Skin epidermis (tissue), 12 donors: ENCODE results near the gene TMEM198.

Experiments
- H3K27ac ChIP-seq, 21 experiments: fragments of 200-600 bp; sonication (generic) in 11 of 21; one replicate each; pipeline ENCODE4 v1.5.0; 2020; ENCODE audit warnings: mild to moderate bottlenecking in 3 of 21, inconsistent platforms in 2 of 21, moderate library complexity in 2 of 21
- H3K4me3 ChIP-seq, 7 experiments: fragments of 200-600 bp; sonication (generic) in 2 of 7; one replicate each; pipeline ENCODE4 v1.5.0; 2020; ENCODE audit warnings: inconsistent platforms in 2 of 7, mild to moderate bottlenecking in 2 of 7, moderate library complexity in 1 of 7

The TMEM198 gene

DNA sequence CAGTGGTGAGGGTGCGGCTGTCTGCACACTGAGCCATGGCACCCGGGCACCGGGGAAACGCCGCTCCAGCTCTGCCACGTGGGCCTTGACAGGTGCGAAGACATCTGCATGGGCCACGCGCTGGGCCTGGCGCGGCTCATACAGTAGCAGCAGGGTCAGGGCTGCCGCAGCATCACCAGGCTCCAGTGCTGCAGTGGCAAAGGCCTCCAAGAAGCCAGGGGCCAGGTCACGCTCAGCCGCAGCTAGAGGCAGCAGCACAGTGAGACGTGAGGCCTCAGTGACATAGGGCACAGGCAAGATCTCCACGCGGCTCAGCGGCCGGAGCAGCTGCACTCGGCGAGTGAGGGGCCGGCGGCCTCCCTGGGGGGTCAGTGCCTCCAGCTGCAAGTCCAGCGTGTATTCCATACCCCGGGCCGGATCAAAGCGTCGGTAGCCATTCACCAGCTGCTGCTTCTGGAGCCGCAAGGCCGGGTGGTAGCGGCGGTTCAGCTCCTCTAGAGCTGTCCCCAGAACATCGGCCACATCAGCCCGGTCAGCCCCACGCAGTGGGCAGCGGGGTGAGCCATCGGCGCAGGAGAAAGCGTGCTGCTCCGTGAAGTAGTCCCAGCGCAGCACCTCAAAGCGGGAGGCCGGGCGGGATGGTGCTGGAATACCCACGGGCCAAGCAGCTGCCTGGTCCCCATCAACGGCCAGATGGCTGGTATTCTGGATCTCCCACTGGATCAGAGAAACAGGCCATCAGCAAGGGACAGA lies 3.7 kb upstream of the TMEM198 start:
- no peak overlapping the region for H3K27ac ChIP-seq
- H3K4me3 ChIP-seq = no peak overlapping the region

DNA sequence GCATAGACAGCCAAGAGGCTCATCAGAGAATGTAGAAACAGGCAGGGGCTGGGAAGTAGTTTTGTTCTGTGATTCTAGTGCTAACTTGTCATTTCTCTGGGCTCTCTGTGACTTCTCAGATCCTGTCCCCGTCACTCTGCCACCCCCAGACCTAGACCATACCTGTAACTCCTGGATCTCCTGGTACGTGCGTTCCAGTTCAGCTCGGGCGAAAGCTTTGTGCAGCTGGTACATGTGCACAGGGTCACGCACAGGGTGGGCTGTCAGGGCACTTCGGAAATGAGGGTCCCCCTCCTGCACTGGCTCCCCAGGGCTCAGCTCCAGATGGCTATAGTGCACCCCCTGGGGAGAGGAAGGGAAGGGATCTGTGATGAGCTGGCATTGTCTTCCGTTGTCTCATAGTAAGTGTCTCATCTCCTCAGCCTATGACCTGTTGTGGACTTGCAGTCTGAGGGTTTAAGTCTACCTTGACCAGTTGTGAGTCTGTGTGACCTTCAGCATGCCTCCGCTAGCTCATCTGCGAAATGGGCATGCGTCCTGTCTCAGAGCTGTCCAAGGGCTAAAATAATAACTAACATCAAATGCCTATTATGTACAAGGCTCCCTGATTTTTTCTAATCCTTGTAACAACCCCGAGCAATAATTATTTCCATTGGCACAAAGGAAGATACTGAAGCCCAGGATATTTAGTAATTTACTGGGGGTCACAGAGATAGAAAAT lies 2.9 kb upstream of the TMEM198 start:
- Histone ChIP-seq H3K4me3 (no peak overlapping the region), H3K27ac (no peak overlapping the region)

DNA sequence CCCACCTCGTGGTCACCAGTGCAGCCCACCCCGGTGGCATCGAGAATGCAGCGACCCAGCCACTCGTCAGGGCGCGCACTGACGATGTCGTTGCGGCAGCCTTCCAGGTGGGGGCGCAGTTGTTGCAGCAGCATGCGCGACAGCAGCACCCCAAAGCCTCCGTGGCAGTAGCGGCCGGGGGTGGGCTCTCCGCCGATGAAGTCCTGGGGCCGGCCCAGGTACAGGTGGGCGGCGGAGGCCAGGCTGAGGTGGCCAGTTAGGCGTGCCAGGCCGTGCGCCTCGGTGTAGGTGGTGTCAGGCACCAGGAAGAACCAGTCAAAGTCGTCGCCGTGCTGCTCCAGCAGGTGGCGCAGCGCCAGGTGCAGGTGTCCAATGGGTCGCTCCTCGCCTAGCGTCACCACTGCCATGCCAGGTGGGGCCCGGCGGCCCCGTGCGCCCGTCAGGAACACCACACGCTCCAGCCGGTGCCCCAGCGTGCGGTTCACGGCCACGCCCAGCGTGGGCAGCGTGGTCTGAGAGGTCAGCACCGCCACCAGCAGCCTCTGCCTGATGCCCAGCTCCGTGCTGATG lies 2.1 kb upstream of the TMEM198 start:
- Histone ChIP-seq H3K4me3 (peak overlapping the region; percentile 6 to 34 (median 24)), H3K27ac (no peak overlapping the region)

DNA sequence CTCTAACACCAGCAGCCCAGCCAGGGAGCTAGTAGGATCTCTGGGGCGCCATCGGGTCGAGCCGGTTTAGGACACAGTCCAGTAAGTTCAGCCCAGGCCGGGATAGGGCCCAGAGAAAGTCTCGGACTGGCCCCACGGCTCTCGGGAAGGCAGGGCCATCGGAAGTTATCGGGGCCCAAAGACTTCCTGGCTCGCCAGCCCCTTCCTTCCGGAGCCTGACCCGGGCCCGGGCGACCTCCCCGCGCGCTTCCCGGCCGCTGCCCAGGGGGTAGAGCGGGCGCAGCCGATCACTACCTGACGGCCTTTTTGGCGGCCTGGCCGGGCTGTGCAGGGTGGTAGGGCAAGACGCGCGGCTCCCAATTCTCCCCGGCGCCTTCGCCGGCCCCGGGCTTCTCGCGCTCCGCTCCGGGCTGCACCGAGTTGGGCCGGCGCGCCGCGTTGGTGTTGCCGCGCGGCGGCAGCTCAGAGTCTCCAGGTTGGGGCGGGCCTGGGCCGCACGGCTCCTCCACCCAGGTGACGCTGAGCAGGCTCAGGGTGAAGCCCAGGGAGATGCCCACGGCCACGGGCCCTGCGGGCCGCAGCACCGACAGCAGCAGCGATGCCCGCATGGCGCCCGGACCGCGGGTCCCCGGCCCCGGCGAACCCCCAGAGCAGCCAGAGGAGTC lies 765 bp upstream of the TMEM198 start:
- H3K4me3 ChIP-seq = peak overlapping the region; percentile 58 to 91 (median 73)
- peak overlapping the region; percentile 14 to 90 (median 83) for H3K27ac ChIP-seq

DNA sequence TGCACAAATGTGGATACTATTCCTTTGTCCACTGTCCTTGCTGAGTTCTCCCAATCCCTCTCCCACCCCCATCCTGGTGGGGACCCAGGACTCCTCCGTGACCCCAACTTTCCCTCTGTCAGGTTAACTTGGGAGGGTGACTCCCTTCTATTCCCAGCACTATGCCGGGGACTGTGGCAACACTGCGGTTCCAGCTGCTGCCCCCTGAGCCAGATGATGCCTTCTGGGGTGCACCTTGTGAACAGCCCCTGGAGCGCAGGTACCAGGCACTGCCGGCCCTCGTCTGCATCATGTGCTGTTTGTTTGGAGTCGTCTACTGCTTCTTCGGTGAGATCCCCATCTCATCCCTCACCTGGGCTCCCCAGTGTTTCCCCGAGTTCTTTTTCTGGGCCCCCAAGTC lies 739 bp downstream of the TMEM198 start:
- peak overlapping the region in 4 of 7 experiments; percentile 70 to 91 (median 86) for H3K4me3 ChIP-seq
- H3K27ac ChIP-seq = peak overlapping the region in 3 of 21 experiments; percentile 56 to 75 (median 57)

DNA sequence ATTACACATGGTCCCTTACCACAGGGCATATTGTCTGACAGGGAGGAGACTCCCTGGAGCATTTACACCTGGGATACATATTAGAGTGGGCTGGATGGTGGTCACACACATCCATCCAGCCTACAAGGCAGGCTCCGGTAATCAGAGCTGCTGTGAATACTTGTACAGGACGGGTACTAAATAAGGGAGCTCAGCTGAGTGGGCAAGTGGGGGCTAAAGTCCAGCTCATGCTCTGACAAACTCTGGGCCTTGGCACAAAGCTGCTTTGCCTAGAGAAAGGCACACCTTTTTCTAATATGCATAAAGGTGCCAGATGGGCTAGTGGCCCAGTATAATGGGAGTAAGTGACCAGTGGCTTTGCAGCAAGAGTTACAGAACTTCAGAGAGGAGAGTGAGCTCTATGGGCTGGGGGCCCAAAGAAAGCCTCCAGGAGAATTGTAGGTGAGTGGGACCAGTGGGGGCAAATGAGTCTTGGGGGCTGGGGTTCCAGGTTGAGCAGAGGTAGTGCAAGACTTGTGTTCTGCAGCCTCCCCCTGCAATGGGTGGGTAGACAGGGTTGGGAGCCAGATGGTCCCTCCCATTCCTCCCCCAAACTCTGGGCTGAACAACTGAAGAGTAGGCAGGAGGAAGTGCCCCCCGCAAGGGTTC lies 1.6 kb downstream of the TMEM198 start:
- H3K4me3 ChIP-seq = no peak overlapping the region
- H3K27ac ChIP-seq = no peak overlapping the region

DNA sequence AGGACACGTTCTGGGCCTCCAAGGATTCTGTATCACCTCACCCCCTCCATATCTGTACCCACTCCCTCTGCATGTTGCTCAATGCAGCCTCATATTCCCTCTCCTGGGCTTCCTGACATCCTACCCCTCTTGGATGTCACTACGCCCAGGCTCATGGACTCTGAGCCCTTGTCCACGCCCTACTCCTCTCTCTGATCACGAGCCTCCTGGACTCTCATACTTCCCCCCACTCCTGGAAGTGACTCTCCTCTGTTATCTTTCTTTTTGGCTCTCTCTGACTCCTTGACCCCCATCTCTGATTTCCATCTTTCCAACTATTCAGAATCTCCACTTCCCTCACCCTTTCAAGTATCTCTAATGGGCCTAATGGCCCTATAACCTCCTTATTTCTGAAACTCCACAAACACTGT lies 2.1 kb downstream of the TMEM198 start:
- Histone ChIP-seq H3K27ac (no peak overlapping the region), H3K4me3 (no peak overlapping the region)

DNA sequence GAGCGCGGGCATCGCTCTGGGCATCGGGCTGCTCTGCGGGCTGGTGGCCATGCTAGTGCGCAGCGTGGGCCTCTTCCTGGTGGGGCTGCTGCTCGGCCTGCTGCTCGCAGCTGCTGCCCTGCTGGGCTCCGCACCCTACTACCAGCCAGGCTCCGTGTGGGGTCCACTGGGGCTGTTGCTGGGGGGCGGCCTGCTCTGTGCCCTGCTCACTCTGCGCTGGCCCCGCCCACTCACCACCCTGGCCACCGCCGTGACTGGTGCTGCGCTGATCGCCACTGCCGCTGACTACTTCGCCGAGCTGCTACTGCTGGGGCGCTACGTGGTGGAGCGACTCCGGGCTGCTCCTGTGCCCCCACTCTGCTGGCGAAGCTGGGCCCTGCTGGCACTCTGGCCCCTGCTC lies 3.8 kb downstream of the TMEM198 start:
- no peak overlapping the region for H3K27ac ChIP-seq
- no peak overlapping the region for H3K4me3 ChIP-seq

DNA sequence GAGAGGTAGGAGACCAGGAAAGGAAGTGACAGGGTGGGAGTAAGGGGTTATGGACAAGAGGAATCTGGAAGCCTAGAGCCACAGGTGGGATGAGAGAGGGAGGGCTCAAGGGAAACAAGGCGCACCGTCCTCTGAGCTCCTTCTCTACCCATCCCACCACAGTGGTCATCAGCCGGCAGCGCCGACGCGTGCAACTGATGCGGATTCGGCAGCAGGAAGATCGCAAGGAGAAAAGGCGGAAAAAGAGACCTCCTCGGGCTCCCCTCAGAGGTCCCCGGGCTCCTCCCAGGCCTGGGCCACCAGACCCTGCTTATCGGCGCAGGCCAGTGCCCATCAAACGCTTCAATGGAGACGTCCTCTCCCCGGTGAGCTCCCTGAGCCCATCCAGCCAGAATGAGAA lies 5.2 kb downstream of the TMEM198 start:
- no peak overlapping the region for H3K27ac ChIP-seq
- H3K4me3 ChIP-seq = no peak overlapping the region

DNA sequence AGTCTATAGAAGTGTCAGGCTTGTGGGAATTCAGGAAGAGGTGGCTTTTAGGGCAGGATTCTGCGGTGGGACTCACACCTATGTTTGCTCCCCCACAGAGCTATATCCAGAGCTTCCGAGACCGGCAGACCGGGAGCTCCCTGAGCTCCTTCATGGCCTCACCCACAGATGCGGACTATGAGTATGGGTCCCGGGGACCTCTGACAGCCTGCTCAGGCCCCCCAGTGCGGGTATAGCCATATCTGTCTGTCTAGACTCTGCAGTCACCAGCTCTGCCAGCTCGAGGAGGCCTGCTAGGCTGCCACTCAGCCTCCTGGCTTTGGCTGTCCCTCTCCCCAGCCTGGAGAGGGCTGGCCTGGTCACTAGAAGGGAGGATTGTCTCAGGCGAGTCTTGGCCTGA lies 5.8 kb downstream of the TMEM198 start:
- Histone ChIP-seq H3K4me3 (no peak overlapping the region), H3K27ac (no peak overlapping the region)

DNA sequence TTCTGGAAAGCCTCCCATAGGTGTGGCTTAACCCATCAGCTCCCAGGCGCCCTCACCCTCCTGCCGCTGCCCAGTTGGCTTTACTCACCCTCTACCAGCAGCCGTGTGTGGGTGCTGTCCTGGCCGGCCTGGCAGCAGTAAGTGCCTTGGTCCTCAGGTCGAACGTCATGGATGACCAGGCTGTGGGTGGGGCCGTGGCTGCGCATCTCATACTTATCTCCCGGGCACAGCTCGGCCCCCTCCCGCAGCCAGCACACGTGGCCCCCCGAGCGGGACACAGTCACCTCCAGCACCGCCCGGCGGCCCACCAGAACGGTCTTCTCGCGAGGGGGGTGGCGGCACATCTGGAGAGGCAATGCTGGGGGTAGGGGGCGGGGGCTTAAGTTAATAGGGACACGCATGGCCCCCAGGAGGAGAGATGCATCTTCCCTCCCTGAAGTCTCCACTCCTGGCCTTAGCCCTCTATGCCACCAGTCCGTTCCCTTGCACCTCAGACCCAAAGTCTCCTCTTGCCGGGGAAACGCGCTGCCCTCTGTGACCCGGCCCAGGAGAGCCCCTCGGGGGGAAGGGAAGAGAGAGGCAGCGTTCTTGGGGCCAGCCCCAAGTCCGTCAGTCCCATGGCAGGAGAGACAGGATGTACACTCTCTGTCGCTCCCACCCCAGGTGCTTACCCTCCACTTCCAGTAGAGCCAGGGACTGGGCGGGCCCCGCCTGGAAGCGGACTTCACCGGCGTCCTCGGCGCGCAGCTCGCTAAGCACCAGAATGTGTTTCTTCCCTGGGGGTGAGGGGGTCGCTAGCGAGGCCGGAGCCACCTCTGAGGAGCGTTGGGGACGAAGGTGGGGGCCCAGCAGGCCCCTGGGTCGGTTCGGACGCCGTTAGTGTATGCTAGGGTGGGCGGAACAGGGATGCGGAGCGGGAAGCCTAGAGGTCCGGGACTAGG lies 7.9 kb downstream of the TMEM198 start:
- H3K27ac ChIP-seq = peak overlapping the region in 1 of 21 experiments; percentile 9

DNA sequence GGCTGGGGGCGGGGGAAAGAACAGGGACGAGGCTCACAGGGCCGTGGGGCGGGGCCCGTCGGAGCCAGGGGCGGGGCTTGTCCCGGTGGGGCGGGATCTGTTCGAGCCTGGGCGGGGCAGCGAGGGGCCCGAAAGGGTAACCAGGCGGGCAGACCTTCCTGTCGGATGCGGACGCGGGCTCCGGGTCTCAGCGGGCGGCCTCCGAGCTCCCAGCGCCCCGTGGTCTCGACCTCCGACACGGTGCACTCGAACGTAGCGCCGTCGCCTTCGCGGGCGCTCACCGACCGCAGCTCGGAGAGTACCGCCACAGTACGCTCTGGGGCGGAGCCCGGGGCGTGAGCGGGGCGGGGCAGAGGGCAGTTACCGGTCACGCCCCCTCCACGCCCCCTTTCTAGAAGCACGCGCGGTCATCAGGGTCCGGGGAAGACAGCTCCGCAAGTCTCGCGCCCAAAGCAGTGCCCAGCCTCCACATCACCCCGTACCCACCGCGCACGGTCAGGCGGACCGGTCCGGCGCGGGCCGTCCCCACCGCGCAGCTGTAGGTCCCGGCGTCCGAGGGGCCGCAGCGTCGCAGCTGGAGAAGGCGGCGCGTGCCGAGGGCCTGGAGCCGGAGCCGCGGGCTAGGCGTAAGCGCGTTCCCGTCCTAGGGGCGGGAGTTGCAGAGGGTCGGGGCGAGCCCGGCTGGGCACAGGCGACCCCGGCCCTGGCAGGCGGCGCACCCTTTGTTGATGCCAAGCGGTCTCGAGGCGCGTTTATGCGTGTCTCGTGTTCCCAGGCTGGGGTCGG lies 8.7 kb downstream of the TMEM198 start:
- Histone ChIP-seq H3K27ac (peak overlapping the region in 1 of 21 experiments; percentile 41), H3K4me3 (peak overlapping the region; percentile 35 to 61 (median 40))

More for the DNA sequence above, 7.9 kb downstream of the TMEM198 start:
- H3K4me3 ChIP-seq = peak overlapping the region; percentile 35 to 61 (median 40)

DNA sequence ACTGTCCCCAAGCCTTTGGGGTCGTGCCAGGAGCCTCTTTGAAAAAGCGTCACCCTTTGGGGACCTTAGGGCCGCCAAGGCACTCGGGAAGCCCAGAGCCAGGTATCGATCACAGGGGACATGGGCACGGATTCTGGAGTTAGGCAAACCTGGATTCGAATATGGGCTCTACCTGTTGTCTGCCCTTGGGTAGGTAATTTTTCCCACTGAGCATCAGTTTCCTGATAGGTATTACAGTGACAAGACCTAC lies 9.3 kb downstream of the TMEM198 start:
- Histone ChIP-seq H3K27ac (no peak overlapping the region), H3K4me3 (peak overlapping the region in 5 of 7 experiments; percentile 35 to 61 (median 50))

DNA sequence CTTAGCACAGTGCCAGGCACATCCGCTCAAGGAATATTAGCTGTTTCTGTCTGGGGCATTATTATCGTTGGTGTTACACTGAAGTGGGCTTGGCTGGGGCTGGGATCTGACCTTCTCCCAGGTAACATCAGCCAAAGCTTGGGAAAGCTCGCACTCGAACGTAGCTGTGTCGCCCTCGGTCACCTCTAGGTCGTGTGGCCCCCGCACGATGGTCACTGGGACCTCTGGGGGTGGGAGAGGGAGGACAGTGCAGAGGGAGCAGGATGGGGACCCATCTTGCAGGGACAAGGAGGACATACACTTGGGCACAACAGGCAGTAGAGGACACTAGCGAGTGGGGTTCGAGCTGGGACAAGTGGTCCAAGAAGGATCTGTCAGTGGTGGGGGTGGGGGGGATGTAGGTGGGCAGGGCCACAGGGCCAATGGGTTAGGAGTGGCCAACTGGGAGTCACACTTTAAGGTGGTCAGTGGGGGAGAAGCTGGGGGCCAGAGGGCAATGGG lies 9.7 kb downstream of the TMEM198 start:
- Histone ChIP-seq H3K4me3 (no peak overlapping the region), H3K27ac (no peak overlapping the region)

DNA sequence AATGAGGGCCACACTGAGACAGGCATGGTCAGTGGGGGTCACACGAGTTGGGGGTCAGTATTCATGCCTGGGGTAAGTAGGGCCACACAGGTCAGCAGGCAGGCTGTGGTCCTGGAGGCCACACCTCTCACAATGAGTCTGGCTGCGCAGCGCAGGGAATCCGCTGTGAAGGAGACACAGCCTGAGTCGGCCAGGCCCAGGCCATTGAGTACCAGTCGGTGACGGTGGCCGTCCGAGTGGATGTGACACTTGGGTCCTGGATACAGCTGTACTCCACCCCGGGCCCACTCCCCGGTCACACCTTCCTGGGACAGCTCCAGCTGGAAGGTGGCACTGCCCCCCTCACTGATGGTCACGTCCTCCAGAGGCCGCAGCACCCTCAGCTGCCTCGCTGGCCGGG lies 10.5 kb downstream of the TMEM198 start:
- no peak overlapping the region for H3K27ac ChIP-seq
- H3K4me3 ChIP-seq = no peak overlapping the region

DNA sequence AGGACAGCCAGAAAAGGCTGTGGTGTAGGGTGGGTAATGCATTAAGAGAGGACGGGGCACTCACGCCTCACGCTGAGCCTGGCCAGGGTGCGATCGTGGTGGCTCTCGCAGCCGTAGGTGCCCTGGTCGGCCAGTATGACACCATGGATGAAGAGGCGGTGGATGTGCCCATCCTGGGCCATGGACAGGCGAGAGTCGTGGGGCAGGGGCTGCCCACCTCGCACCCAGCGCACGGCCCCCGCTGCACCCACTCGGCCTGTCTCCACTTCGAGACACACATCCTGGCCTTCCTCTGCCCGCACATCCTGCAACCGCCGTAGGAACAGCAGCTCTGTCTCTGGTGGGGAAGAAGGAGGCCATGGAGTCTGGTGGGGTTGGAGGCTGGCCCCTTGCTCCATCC lies 12.1 kb downstream of the TMEM198 start:
- H3K27ac ChIP-seq = no peak overlapping the region

DNA sequence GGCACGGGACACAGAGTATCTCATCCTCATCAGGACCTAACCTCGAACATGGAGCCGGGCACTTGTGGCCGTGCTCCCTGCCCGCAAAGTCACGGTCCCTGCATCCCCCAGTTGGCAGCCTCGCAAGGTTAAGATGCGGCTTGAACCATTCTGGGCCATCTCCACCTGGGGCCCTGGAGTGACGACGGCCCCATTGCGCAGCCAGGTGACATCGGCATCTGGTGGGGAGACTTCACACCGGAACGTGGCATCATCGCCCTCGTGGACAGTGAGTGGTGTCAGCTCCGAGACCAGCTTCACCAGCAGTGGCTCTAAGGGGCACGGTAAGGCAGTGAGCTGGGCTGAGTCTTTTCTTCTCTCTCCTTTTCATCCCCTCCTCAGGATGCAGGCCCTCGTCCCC lies 12.6 kb downstream of the TMEM198 start:
- H3K27ac ChIP-seq = no peak overlapping the region
- no peak overlapping the region for H3K4me3 ChIP-seq

More for the DNA sequence above, 12.1 kb downstream of the TMEM198 start:
- no peak overlapping the region for H3K4me3 ChIP-seq

DNA sequence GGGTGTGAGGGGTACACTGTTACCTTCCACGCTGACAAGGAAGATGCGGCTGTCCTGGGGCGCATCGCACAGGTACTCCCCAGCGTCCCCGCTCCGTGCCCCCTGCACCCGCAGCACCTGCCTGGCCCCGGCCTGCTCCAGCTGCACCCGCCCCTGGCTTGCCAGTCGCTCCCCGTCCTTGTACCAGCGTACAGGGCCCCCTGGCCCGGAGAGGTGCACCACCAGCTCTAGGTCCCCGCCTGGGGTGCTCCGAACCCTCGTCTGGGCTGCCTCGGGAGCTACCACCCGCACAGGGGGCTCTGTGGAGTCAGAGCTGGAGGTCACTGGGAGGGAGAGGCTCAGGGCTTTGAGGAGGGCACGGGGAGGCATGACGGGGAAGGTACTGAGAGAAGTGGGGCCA lies 13.5 kb downstream of the TMEM198 start:
- Histone ChIP-seq H3K4me3 (no peak overlapping the region), H3K27ac (no peak overlapping the region)
